SH-SY5Y (cell line): ENCODE measurements around the gene FUOM.

Experiments used
- GATA2 ChIP-seq: IDR thresholded peaks from 2 replicates; pipeline ENCODE4 v1.6.1; 2011; ENCODE audit warnings: mild to moderate bottlenecking, low read depth, low read length
- GATA3 ChIP-seq: IDR thresholded peaks from 2 replicates; pipeline ENCODE4 v1.6.1; 2011; ENCODE audit warnings: low read depth, mild to moderate bottlenecking, low read length, moderate library complexity

DNA sequence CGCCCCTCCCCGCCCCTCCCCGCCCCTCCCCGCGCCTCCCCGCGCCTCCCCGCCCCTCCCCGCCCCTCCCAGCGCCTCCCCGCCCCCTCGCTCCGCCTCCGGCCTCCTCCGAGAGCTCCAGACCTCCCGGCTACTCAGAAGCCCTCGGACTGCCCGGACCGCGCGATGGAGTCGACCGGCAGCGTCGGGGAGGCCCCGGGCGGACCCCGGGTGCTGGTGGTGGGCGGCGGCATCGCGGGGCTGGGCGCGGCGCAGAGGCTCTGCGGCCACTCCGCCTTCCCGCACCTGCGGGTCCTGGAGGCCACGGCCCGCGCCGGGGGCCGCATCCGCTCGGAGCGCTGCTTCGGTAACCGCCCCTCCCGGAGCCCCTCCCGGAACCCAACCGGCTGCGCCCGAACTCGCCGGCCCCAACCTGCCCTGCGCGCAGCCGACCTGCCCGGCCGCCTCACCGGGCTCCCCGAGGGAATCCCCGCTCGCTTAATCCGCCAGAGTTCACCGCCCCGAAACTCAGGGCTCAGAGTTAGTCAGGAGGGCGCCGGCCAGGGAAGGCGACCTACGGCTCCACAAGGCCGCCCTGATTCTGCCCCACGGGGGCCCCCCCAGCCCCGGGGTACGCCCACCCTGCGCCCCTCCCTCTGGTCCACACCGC, 21.5 kb upstream of the FUOM start, which contains the start of gene PAOX:
- TF ChIP-seq GATA3 = no peak
- no peak for TF ChIP-seq GATA2
